Upper lobe of right lung (tissue), 1 donor: ENCODE results near the gene CLPTM1. TPM values are rescaled to one million over a fixed set of nuclear protein-coding genes. Genes with fewer than 3 reads are reported as not detected.
"Not testable (repeated sequence)": the region's sequence is repeated elsewhere in the genome, so short reads cannot be mapped to it uniquely, and the experiment has no call there.

Experiments
- ATAC-seq: fragments of 200-7000 bp; cut with Tn5 transposase; one replicate; pipeline ENCODE4 v1.9.1; 2020; ENCODE audit warnings: mild to moderate bottlenecking, moderate library complexity
- DNase-seq: peaks from one replicate; pipeline ENCODE4 v3.0.0-alpha.2; 2020
- H3K27ac ChIP-seq: fragments of 200-600 bp; one replicate; pipeline ENCODE4 v1.8.0; 2022
- H3K27me3 ChIP-seq: fragments of 200-600 bp; one replicate; pipeline ENCODE4 v1.8.0; 2022; ENCODE audit warnings: mild to moderate bottlenecking
- H3K36me3 ChIP-seq: fragments of 200-600 bp; one replicate; pipeline ENCODE4 v1.8.0; 2022
- H3K4me1 ChIP-seq: fragments of 200-600 bp; one replicate; pipeline ENCODE4 v1.8.0; 2022
- H3K4me3 ChIP-seq: fragments of 200-600 bp; one replicate; pipeline ENCODE4 v1.8.0; 2022; ENCODE audit warnings: mild to moderate bottlenecking
- H3K9me3 ChIP-seq: fragments of 200-600 bp; one replicate; pipeline ENCODE4 v1.8.0; 2022
- CTCF ChIP-seq: fragments of 200-600 bp; IDR thresholded peaks from one replicate; pipeline ENCODE4 v1.8.0; 2022; ENCODE audit warnings: antibody characterized with exemption
- intact Hi-C: fragments of 100-400 bp; cut with DNase I; formaldehyde crosslinking; loops from one replicate; pipeline ENCODE4 v1.11.0; 2022
- total RNA-seq: library from RNA; stranded (reverse); fragmentation: NEBNext Ultra II Directional; extraction: Animal tissue kit (Norgen Biotek cat#: 25700); gene quantifications from one replicate; pipeline ENCODE4 v1.2.1, GENCODE V29; 2021
- donor health status: DM: no; HTN: yes; CAD: no; lungs with severe emphysema.

CLPTM1 gene
- total RNA-seq, 1 donor from 2014 or later, result 103 TPM

GRCh38 chr19:44968118-44968517 lies 12.9 kb downstream of the CLPTM1 start:
- Histone ChIP-seq H3K27ac (no peak overlapping the region), H3K9me3 (no peaks in the 10 kb centered on the region), H3K4me1 (no peaks in the 10 kb centered on the region), H3K36me3 (peaks cover 59% of the 10 kb centered on the region), H3K27me3 (no peaks in the 10 kb centered on the region), H3K4me3 (no peak overlapping the region)
- TF ChIP-seq CTCF, result no peak
- ATAC-seq, result no peak
- intact Hi-C loops, result no loop called here
- DNase-seq, result no peak

- Histone ChIP-seq H3K27me3 (no peaks in the 10 kb centered on the region), H3K9me3 (no peaks in the 10 kb centered on the region), H3K4me3 (no peak overlapping the region), H3K36me3 (peaks cover 60% of the 10 kb centered on the region), H3K27ac (no peak overlapping the region), H3K4me1 (no peaks in the 10 kb centered on the region)
- intact Hi-C loops, result no loop called here
- TF ChIP-seq CTCF, result no peak
- no peak for DNase-seq
- ATAC-seq, result no peak
Measured at GRCh38 chr19:44968670-44969069, 13.5 kb downstream of the CLPTM1 start.

DNA sequence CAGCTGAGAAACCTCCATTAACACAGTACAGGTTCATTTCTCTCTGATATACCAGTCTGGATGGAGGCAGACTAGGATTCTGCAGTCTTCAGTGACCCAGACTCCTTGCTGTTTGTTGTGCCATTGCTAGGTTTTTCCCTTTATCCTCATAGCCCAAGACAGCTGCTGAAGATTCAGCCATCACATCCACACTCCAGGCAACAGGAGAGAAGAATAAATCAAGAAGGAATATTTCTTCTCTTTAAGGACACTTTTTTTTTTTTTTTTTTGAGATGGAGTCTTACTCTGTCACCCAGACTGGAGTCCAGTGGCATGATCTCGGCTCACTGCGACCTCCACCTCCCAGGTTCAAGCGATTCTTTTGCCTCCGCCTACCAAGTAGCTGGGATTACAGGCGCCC lies 14.3 kb downstream of the CLPTM1 start:
- Histone ChIP-seq H3K27ac (no peak overlapping the region), H3K4me3 (no peak overlapping the region), H3K36me3 (peaks cover 61% of the 10 kb centered on the region), H3K27me3 (no peaks in the 10 kb centered on the region), H3K4me1 (no peaks in the 10 kb centered on the region), H3K9me3 (no peaks in the 10 kb centered on the region)
- ATAC-seq, result no peak
- intact Hi-C loops, result no loop called here
- DNase-seq, result no peak
- no peak for TF ChIP-seq CTCF

GRCh38 chr19:44971451-44971850 lies 16.3 kb downstream of the CLPTM1 start:
- H3K4me1 ChIP-seq, H3K27me3 ChIP-seq, DNase-seq, intact Hi-C loops, ATAC-seq, H3K4me3 ChIP-seq, H3K27ac ChIP-seq, H3K9me3 ChIP-seq: not testable (repeated sequence)
- H3K36me3 ChIP-seq, result peaks cover 67% of the 10 kb centered on the region

- ATAC-seq, result no peak
- H3K36me3 ChIP-seq, result peaks cover 71% of the 10 kb centered on the region
- DNase-seq, result no peak
- no peak overlapping the region for H3K4me3 ChIP-seq
- H3K4me1 ChIP-seq, result no peaks in the 10 kb centered on the region
- H3K27ac ChIP-seq, result no peak overlapping the region
- no peak for TF ChIP-seq CTCF
- no peaks in the 10 kb centered on the region for H3K27me3 ChIP-seq
- intact Hi-C loops, result no loop called here
- no peaks in the 10 kb centered on the region for H3K9me3 ChIP-seq
Measured at GRCh38 chr19:44972802-44973201, 17.6 kb downstream of the CLPTM1 start.

- no peak for DNase-seq
- H3K27me3 ChIP-seq, result no peaks in the 10 kb centered on the region
- H3K36me3 ChIP-seq, result peaks cover 71% of the 10 kb centered on the region
- intact Hi-C loops, result no loop called here
- no peak overlapping the region for H3K27ac ChIP-seq
- no peak for ATAC-seq
- H3K4me3 ChIP-seq, result no peak overlapping the region
- H3K9me3 ChIP-seq, result no peaks in the 10 kb centered on the region
- no peaks in the 10 kb centered on the region for H3K4me1 ChIP-seq
- TF ChIP-seq CTCF, result no peak
Measured at GRCh38 chr19:44973982-44974735, 19.0 kb downstream of the CLPTM1 start.
